GM12891 (cell line): ENCODE results near the gene STRADA.

Experiments
- POLR2A ChIP-seq: IDR thresholded peaks from 2 replicates; pipeline ENCODE4 v1.6.1; 2011; ENCODE audit warnings: low read depth, low read length, control low read depth
- POLR2AphosphoS5 ChIP-seq: IDR thresholded peaks from 2 replicates; pipeline ENCODE4 v1.6.1; 2011; ENCODE audit warnings: low read depth, low read length, control low read depth
- TAF1 ChIP-seq: IDR thresholded peaks from 2 replicates; pipeline ENCODE4 v1.6.1; 2011; ENCODE audit warnings: low read depth, low read length, control low read depth

DNA sequence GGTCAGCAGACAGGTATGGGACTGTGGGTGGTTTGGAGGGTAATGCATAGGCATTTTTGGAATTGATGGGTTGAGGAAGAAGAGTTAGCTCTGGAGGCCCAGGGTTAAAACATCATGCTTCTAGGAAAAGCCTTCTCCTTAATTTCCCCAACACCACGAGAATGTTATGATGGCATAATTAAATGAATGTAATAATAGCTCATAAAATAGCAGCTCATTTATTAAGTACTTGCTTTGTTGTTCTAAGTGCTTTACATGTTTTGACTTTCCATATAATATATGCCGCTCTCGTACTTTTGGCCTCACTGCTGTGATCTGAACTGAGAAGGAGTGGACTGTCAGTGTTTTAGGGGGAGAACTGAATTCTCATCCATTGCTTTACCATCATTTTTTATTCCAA is 56.0 kb downstream of the STRADA start:
- TF ChIP-seq POLR2A, result no peak
- TF ChIP-seq TAF1, result no peak
- no peak for TF ChIP-seq POLR2AphosphoS5
